WI38 (cell line): ENCODE measurements around the gene MAP4K5.
"Not testable (repeated sequence)": the region's sequence is repeated elsewhere in the genome, so short reads cannot be mapped to it uniquely, and the experiment has no call there.

ENCODE experiments used
- H3K4me3 ChIP-seq: 2 replicates; pipeline ENCODE4 v1.5.1; 2011; ENCODE audit warnings: low read depth, mild to moderate bottlenecking, control low read depth, low read length
- CTCF ChIP-seq: IDR thresholded peaks from 2 replicates; pipeline ENCODE4 v1.5.1; 2012; ENCODE audit warnings: low read depth, mild to moderate bottlenecking, control low read depth, low read length

Gene MAP4K5

GRCh38 chr14:50541159-50541567, 8.8 kb upstream of the MAP4K5 start:
- TF ChIP-seq CTCF = no peak

GRCh38 chr14:50539051-50539450, 6.7 kb upstream of the MAP4K5 start:
- no peak for TF ChIP-seq CTCF
- H3K4me3 ChIP-seq = no peak overlapping the region

More at GRCh38 chr14:50541159-50541567, 8.8 kb upstream of the MAP4K5 start:
- H3K4me3 ChIP-seq = no peak overlapping the region

- not testable (repeated sequence) for H3K4me3 ChIP-seq
These were observed 5.7 kb upstream of the MAP4K5 start for GRCh38 chr14:50538034-50538433.

GRCh38 chr14:50534997-50535396, 2.6 kb upstream of the MAP4K5 start:
- no peak overlapping the region for H3K4me3 ChIP-seq
- no peak for TF ChIP-seq CTCF

- TF ChIP-seq CTCF = no peak
- H3K4me3 ChIP-seq = no peak overlapping the region
These were observed 2.0 kb upstream of the MAP4K5 start for GRCh38 chr14:50534416-50534815.

- no peak overlapping the region for H3K4me3 ChIP-seq
- no peak for TF ChIP-seq CTCF
These were observed 1.4 kb upstream of the MAP4K5 start for GRCh38 chr14:50533806-50534205.

- H3K4me3 ChIP-seq = peak overlapping the region; percentile 96
- TF ChIP-seq CTCF = no peak
These were observed 904 bp upstream of the MAP4K5 start for GRCh38 chr14:50533241-50533705.

GRCh38 chr14:50531595-50532501, 521 bp downstream of the MAP4K5 start:
- TF ChIP-seq CTCF = no peak
- H3K4me3 ChIP-seq = peak overlapping the region; percentile 96
